Neuronal stem cell (in vitro differentiated cells): ENCODE results near the gene PLEKHM3.

ENCODE experiments used
- DNase-seq: peaks from one replicate; pipeline ENCODE4 v3.0.0-alpha.2; 2013; ENCODE audit warnings: low spot score
- H2AFZ ChIP-seq: one replicate; pipeline ENCODE4 v1.6.1; 2013; ENCODE audit warnings: mild to moderate bottlenecking, low read length, inconsistent platforms
- H2AK5ac ChIP-seq: 2 replicates; pipeline ENCODE4 v1.6.1; 2013; ENCODE audit warnings: low read depth, mild to moderate bottlenecking, inconsistent platforms, low read length, moderate library complexity, mixed read lengths
- H2BK120ac ChIP-seq: 2 replicates; pipeline ENCODE4 v1.6.1; 2013; ENCODE audit warnings: low read depth, mild to moderate bottlenecking, inconsistent platforms, low read length, moderate library complexity, mixed read lengths
- H2BK12ac ChIP-seq: one replicate; pipeline ENCODE4 v1.6.1; 2013; ENCODE audit warnings: low read length, inconsistent platforms
- H2BK15ac ChIP-seq: 2 replicates; pipeline ENCODE4 v1.6.1; 2013; ENCODE audit warnings: mild to moderate bottlenecking, low read length, inconsistent platforms, mixed read lengths
- H2BK5ac ChIP-seq: one replicate; pipeline ENCODE4 v1.6.1; 2013; ENCODE audit warnings: inconsistent platforms, mild to moderate bottlenecking, low read length, moderate library complexity
- H3K14ac ChIP-seq: one replicate; pipeline ENCODE4 v1.6.1; 2013; ENCODE audit warnings: low read length, inconsistent platforms
- H3K18ac ChIP-seq: 2 replicates; pipeline ENCODE4 v1.6.1; 2013; ENCODE audit warnings: low read length, inconsistent platforms
- H3K23ac ChIP-seq: 2 replicates; pipeline ENCODE4 v1.6.1; 2013; ENCODE audit warnings: low read depth, mild to moderate bottlenecking, mixed read lengths, low read length, inconsistent platforms; ENCODE audit not compliant: poor library complexity
- H3K27ac ChIP-seq: replicated peaks from 3 replicates; pipeline ENCODE4 v1.5.1; 2013; ENCODE audit warnings: low read length, inconsistent platforms
- H3K27me3 ChIP-seq, 3 experiments: 2 replicates each; pipeline ENCODE4 v1.6.1; 2013; ENCODE audit warnings: low read length in 3 of 3, mild to moderate bottlenecking in 2 of 3, inconsistent platforms in 1 of 3, low read depth in 1 of 3, mixed read lengths in 1 of 3, moderate library complexity in 1 of 3; ENCODE audit not compliant: control insufficient read depth in 3 of 3, insufficient read depth in 3 of 3
- H3K36me3 ChIP-seq, 2 donors: replicated peaks in 1 of 2; 2 replicates each; pipeline ENCODE4 v1.6.1; 2013; ENCODE audit warnings: low read length in 2 of 2; ENCODE audit not compliant: control insufficient read depth in 2 of 2, insufficient read depth in 2 of 2
- H3K4ac ChIP-seq: 2 replicates; pipeline ENCODE4 v1.6.1; 2013; ENCODE audit warnings: inconsistent platforms, mild to moderate bottlenecking, low read length, moderate library complexity
- H3K4me1 ChIP-seq, 2 donors: 1 replicate in 1 of 2; 2 replicates in 1 of 2; pipeline ENCODE4 v1.6.1; 2013; ENCODE audit warnings: low read length in 2 of 2, low read depth in 1 of 2; ENCODE audit not compliant: control insufficient read depth in 2 of 2, insufficient read depth in 1 of 2
- H3K4me2 ChIP-seq: one replicate; pipeline ENCODE4 v1.6.1; 2013; ENCODE audit warnings: mild to moderate bottlenecking, low read length, inconsistent platforms; ENCODE audit not compliant: insufficient read depth, poor library complexity, severe bottlenecking
- H3K4me3 ChIP-seq, 2 donors: 2 replicates each; pipeline ENCODE4 v1.5.1; 2013; ENCODE audit warnings: low read length in 2 of 2, mild to moderate bottlenecking in 2 of 2, inconsistent platforms in 1 of 2, moderate library complexity in 1 of 2
- H3K79me1 ChIP-seq: one replicate; pipeline ENCODE4 v1.6.1; 2013; ENCODE audit warnings: low read depth, mild to moderate bottlenecking, inconsistent platforms, low read length, moderate library complexity
- H3K9ac ChIP-seq: one replicate; pipeline ENCODE4 v1.6.1; 2013; ENCODE audit warnings: mild to moderate bottlenecking, low read depth, low read length, inconsistent platforms; ENCODE audit not compliant: poor library complexity
- H3K9me3 ChIP-seq, 2 donors: replicated peaks in 1 of 2; 2 replicates each; pipeline versions ENCODE3 to v1.6.1; 2013; ENCODE audit warnings: low read length in 2 of 2, mild to moderate bottlenecking in 2 of 2, inconsistent platforms in 1 of 2, low read depth in 1 of 2, mixed read lengths in 1 of 2, moderate library complexity in 1 of 2; ENCODE audit not compliant: control insufficient read depth in 2 of 2, insufficient read depth in 1 of 2
- H4K8ac ChIP-seq: one replicate; pipeline ENCODE4 v1.6.1; 2013; ENCODE audit warnings: low read depth, mild to moderate bottlenecking, inconsistent platforms, low read length, moderate library complexity
- H4K91ac ChIP-seq: one replicate; pipeline ENCODE4 v1.6.1; 2013; ENCODE audit warnings: low read length, low read depth, mild to moderate bottlenecking, inconsistent platforms; ENCODE audit not compliant: poor library complexity
- WGBS, 2 donors: extraction: QIAGEN DNeasy Blood & Tissue Kit; methylation state at CpG; one replicate each; pipeline ENCODE4 v1.1.7; 2013; ENCODE audit warnings: missing lambda C conversion rate in 2 of 2, mixed read lengths in 1 of 2; ENCODE audit not compliant: insufficient read length in 2 of 2, insufficient replicate concordance in 1 of 2; ENCODE audit errors: extremely low coverage in 2 of 2; 5-methylcytosine and 5-hydroxymethylcytosine counted together

Gene PLEKHM3

DNA sequence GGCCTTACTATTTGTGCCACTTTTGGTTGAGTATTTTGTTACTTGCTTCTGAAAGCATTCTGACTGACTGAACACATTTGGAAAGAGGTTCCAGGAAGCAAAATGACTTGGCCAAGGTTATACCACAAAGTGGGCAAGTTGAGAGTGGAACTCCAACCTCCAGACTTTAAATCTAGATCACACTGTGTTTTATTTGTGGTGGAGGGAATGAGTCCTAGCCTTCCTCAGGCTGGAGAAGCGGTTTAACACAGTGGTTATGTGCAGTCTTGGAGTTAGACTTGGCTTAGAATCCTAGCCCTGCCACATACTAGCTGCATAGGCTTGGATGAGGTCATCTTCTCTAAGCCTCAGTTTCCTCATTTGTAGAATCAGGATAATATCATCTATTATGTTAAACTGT is 33.4 kb downstream of the PLEKHM3 start:
- Histone ChIP-seq H3K79me1 (no peaks in the 10 kb centered on the region), H2BK12ac (no peak overlapping the region), H2BK5ac (no peak overlapping the region), H2AFZ (no peak overlapping the region), H3K4me1 (no peaks in the 10 kb centered on the region), H3K9ac (no peak overlapping the region), H3K4ac (no peak overlapping the region), H3K27ac (no peak overlapping the region), H2BK120ac (no peak overlapping the region), H3K18ac (no peak overlapping the region), H4K8ac (no peak overlapping the region), H3K27me3 (no peaks in the 10 kb centered on the region), H3K36me3 (no peaks in the 10 kb centered on the region), H4K91ac (no peak overlapping the region), H2BK15ac (no peak overlapping the region), H3K14ac (no peak overlapping the region), H3K23ac (no peak overlapping the region), H2AK5ac (no peak overlapping the region), H3K9me3 (no peaks in the 10 kb centered on the region), H3K4me3 (no peak overlapping the region), H3K4me2 (no peak overlapping the region)
- WGBS, 2 donors: no CpG with 5 or more reads among the region's 1 CpG
- no peak for DNase-seq

- H3K36me3 ChIP-seq: no peaks in the 10 kb centered on the region
- no peak overlapping the region for H3K27ac ChIP-seq
- no peaks in the 10 kb centered on the region for H3K79me1 ChIP-seq
- no peaks in the 10 kb centered on the region for H3K27me3 ChIP-seq
- no peak overlapping the region for H3K9ac ChIP-seq
- no peak overlapping the region for H3K23ac ChIP-seq
- H3K14ac ChIP-seq: no peak overlapping the region
- H2AFZ ChIP-seq: no peak overlapping the region
- DNase-seq: no peak
- no peaks in the 10 kb centered on the region for H3K4me1 ChIP-seq
- H2BK15ac ChIP-seq: no peak overlapping the region
- no peak overlapping the region for H2BK120ac ChIP-seq
- no peak overlapping the region for H3K4ac ChIP-seq
- no peak overlapping the region for H2AK5ac ChIP-seq
- H2BK12ac ChIP-seq: no peak overlapping the region
- no peak overlapping the region for H4K91ac ChIP-seq
- H3K9me3 ChIP-seq: no peaks in the 10 kb centered on the region
- no peak overlapping the region for H3K4me2 ChIP-seq
- H3K4me3 ChIP-seq: no peak overlapping the region
- H2BK5ac ChIP-seq: no peak overlapping the region
- H3K18ac ChIP-seq: no peak overlapping the region
- no peak overlapping the region for H4K8ac ChIP-seq
These were observed 34.5 kb downstream of the PLEKHM3 start for GRCh38 chr2:207990784-207991183.

DNA sequence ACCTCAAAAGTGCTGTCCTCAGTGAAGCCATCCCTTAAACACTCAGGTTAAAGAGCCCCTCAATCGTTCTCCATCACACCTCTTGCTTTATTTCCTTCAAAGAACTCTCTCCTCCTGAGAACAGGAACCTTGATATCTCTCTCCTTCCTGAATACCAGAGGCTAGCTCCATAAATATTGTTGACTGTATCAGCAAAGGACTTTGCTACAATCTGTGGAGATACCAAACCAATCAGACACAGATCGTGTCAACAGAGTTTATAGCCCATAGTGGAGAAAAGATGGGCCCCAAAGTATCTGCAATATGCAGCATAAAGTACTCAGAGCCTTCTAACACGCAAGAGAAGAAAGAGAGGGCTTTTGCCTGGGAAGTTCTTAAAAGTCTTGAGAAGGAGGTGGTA is 36.4 kb downstream of the PLEKHM3 start:
- no peak overlapping the region for H3K23ac ChIP-seq
- no peaks in the 10 kb centered on the region for H3K79me1 ChIP-seq
- H2BK15ac ChIP-seq: no peak overlapping the region
- H3K4me2 ChIP-seq: no peak overlapping the region
- no peak overlapping the region for H2BK12ac ChIP-seq
- H3K4me1 ChIP-seq: no peaks in the 10 kb centered on the region
- no peak overlapping the region for H3K14ac ChIP-seq
- no peaks in the 10 kb centered on the region for H3K36me3 ChIP-seq
- H2AFZ ChIP-seq: no peak overlapping the region
- no peak overlapping the region for H3K4ac ChIP-seq
- no peaks in the 10 kb centered on the region for H3K27me3 ChIP-seq
- no peak overlapping the region for H3K9ac ChIP-seq
- H4K91ac ChIP-seq: no peak overlapping the region
- H3K9me3 ChIP-seq: no peaks in the 10 kb centered on the region
- H3K18ac ChIP-seq: no peak overlapping the region
- no peak overlapping the region for H3K4me3 ChIP-seq
- no peak overlapping the region for H2BK120ac ChIP-seq
- no peak overlapping the region for H4K8ac ChIP-seq
- no peak for DNase-seq
- H2BK5ac ChIP-seq: no peak overlapping the region
- H3K27ac ChIP-seq: no peak overlapping the region
- H2AK5ac ChIP-seq: no peak overlapping the region
- no CpG with 5 or more reads among the region's 3 CpGs for WGBS, 2 donors

DNA sequence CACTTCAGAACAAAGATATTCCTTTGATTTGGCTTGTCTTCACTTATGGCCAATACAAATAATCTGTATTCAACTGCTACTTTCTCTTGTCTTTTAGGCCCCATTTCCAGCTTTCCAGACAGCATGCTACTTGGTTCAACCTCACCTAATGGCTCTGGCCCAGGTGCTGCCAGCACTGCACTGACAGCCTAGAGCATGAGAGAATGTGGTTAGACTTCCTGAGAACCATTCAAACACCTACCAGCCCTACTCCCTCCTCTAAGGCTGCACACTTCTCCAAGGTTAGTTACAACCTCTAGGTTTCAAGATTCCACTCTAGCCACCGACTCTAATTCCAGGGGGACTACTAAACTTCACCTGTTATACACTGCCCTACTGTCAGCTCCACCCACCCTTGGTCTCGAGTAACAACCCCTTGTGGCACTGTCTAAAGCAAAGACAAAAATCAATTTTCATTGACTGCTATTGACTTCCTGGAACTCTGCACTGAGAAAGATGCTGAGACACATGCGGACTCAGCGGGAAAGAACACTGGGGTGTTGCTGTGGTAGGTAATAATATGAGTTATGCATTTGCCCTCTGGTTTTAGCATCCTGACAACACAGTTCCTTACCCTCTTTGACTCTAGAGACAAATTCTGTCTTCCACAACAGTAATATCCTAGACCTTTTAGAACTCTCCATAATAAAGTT is 38.2 kb downstream of the PLEKHM3 start:
- Histone ChIP-seq H2BK15ac (no peak overlapping the region), H3K9ac (no peak overlapping the region), H2BK5ac (no peak overlapping the region), H3K4ac (no peak overlapping the region), H3K4me1 (no peaks in the 10 kb centered on the region), H3K4me3 (no peak overlapping the region), H2AK5ac (no peak overlapping the region), H3K9me3 (no peaks in the 10 kb centered on the region), H2BK12ac (no peak overlapping the region), H3K4me2 (no peak overlapping the region), H3K14ac (no peak overlapping the region), H3K18ac (no peak overlapping the region), H3K23ac (no peak overlapping the region), H4K91ac (no peak overlapping the region), H3K27me3 (no peaks in the 10 kb centered on the region), H2AFZ (no peak overlapping the region), H4K8ac (no peak overlapping the region), H3K79me1 (no peaks in the 10 kb centered on the region), H2BK120ac (no peak overlapping the region), H3K27ac (no peak overlapping the region), H3K36me3 (no peaks in the 10 kb centered on the region)
- no peak for DNase-seq
- no CpG with 5 or more reads among the region's 4 CpGs for WGBS, 2 donors
